ENCODE measurements around the gene SSNA1.
A peak's percentile ranks its signal among the peaks of the same experiment; 100 is the strongest.

SSNA1 gene, protein sequence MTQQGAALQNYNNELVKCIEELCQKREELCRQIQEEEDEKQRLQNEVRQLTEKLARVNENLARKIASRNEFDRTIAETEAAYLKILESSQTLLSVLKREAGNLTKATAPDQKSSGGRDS

DNA sequence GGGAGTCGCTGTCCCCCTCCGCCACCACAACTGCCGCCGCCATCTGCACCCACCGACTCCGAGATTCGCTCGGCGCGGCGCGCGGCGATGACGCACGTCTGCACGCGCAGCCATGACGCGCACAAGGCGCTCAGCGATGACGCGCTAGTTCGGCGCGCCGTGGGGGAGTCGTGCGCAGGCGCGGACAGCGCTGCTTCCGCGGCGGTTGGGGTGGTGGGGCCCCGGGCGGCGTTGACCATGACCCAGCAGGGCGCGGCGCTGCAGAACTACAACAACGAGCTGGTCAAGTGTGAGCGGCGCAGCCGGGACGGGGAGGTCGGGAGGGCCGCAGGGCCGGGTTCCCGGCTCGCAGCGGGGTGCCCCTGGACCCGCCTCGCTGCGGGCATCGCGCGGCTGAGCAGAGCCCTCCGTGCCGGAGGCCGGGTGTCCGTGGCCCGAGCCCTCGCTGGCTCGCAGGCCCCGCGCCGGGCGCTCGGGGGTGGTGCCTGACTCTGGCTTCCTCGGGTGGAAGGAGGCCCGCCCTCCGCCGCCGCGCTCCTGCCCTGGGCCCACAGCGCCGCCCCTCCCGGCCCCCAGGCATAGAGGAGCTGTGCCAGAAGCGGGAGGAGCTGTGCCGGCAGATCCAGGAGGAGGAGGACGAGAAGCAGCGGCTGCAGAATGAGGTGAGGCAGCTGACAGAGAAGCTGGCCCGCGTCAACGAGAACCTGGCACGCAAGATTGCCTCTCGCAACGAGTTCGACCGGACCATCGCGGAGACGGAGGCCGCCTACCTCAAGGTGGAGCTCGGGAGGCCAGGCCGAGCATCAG lies at the start of gene SSNA1, which contains the start of gene ANAPC2:
Gene SSNA1 (plus strand): TSS at position 187 of the 807 bp plus-strand sequence. CDS start 51 bp downstream, at position 238.
Gene ANAPC2 (minus strand): TSS at position 71 of the 807 bp plus-strand sequence. CDS start 28 bp downstream, at position 43.
- DNase-seq = peak; percentile 97

DNA sequence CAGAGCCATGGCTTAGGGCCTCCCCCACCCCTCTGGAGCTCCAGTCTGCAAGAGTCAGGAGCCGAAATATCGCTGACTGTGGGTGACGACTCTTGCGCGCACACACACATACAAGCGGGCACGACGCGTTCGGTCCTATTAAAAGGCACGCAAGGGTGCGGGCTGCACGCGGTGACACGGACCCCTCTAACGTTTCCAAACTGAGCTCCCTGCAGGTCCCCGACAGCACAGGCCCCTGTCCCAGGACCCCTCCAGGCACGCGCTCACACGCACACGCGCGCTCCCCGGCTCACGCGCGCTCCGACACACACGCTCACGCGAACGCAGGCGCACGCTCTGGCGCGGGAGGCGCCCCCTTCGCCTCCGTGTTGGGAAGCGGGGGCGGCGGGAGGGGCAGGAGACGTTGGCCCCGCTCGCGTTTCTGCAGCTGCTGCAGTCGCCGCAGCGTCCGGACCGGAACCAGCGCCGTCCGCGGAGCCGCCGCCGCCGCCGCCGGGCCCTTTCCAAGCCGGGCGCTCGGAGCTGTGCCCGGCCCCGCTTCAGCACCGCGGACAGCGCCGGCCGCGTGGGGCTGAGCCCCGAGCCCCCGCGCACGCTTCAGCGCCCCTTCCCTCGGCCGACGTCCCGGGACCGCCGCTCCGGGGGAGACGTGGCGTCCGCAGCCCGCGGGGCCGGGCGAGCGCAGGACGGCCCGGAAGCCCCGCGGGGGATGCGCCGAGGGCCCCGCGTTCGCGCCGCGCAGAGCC lies 49.6 kb upstream of the SSNA1 start, which contains the start of gene GRIN1:
Gene GRIN1 (plus strand): TSS at position 433 of the 746 bp plus-strand sequence. CDS start 333 bp downstream, outside the sequence.
- DNase-seq = peak; percentile 60

DNA sequence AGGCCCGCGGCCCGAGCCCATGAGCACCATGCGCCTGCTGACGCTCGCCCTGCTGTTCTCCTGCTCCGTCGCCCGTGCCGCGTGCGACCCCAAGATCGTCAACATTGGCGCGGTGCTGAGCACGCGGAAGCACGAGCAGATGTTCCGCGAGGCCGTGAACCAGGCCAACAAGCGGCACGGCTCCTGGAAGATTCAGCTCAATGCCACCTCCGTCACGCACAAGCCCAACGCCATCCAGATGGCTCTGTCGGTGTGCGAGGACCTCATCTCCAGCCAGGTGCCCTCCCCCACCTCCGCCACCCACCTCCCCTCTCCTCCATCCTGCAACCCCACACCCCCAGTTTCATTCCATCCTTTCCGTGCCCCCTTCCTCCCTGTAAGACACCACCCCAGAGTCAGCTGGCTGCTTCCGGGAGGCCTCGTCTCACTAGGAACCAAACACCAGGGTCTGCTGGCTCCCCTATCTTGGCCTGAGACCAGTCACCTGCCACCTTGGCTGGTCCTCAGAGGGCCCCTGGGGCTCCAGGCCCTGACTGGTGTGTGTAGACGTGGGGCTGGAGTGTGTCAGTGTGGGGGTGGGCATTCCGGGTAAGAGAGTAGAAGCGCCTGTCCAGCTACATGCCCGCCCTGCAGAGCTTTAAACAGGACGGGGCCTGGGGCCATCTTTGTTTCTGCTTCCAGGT lies 48.9 kb upstream of the SSNA1 start:
- peak; percentile 38 for DNase-seq

DNA sequence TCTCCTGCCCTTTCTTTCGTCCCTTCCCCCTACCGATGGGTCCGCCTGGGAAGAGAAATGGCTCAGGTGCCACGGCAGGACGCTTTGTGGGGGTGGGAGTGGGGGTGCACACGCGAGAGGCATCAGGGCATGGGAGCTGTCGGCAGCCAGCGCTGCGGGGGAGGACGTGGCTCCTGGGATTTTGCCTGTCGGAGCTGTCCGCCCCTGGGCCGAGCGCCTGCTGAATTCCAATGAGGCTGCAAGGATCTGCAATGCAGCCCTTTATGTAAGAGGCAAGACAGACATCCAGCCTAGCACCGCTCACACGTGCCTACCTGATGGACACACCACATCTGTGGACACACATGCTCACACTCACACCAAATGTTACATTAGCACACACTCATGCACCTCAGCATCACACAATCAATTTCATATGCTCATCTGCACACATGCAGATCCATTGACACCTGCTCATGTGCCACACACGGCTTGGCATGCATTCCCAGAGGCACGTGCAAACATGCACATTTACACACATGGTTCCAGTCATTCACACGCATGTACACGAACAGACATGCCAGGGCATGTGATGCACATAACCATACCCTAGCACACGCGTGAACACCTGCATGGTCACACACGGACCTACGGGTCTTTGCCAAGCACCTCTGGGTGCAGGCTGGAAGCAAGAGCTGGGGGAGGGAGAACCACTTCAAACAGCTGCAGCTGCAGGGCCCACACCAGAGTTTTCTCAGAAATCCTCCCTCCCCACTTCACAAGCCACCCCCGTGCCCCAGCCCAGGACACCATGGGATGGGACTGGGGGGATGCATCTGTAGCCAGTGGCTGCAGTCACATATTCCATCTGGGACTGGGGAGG lies 48.1 kb upstream of the SSNA1 start:
- no peak for DNase-seq

DNA sequence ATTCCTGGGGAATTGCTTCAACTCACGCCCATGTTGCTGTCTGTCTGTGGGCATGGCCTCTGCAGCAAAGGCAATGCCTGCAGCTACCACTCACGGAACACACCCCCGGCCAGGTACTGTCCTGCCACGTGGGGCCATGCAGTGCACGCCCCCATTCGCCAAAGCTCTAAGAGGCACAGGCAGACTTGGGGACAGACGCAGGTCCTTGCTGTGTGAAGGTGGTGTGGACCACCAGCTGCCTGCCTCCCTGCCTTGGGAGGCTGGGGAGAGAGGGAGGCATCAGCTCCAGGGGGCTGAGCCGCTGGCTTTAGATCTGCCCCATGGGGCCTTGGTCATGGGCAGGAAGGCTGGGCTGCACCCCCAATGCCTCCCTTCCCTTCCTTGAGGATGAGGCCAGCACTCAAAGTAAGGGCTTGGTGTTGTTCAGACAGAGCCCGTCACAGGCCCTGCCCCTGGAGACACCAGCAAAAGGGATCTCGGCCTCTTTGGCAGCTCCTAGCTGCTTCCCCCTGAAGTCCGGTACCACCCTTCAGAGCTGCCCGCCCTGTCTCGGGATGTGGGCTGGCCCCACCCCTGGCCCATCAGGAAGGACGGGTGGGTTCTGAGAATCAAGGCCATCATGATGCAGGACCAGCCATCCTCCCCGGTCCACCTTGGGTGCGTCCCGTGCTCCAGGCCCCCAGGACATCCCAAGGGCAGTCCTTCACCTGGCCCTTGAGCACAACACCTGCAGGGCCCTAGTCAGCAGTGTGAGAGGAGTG lies 47.2 kb upstream of the SSNA1 start:
- DNase-seq = no peak

DNA sequence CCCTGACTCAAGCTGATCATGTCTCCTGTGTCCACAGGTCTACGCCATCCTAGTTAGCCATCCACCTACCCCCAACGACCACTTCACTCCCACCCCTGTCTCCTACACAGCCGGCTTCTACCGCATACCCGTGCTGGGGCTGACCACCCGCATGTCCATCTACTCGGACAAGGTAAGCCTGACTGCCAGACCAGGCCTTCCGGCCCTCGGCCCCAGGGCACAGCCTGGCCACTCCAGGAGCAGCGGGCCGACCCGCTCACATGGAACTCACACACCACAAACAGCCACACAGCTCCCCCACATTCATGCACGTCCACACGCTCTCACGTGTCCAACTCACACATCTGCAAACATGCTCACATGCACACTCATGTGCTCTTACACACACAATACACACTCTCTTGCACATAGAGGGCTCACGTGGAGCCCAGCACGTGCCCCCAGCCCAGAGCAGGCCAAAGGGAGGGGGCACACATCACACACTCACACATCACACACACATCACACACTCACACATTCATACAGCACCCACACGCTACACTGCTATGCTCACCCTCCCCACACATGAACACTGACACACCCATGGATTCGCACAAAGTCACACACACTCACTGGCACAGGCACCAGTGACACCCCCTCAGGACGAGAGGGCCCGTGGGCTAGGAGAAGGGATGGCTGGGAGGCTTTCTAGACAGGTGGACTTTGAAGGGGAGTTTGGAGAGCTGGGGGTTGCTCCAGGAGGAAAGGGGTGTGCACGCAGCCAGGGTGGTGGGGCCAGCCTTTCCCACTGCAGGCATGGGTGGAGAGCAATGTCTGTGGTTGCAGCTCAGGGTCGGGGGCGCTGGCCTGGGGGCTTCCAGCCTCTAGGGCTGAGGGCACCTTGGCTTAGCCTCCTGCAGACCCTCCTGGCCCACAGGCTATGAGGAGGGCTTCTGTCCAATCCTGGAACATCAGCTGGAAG lies 46.2 kb upstream of the SSNA1 start:
- DNase-seq = no peak

DNA sequence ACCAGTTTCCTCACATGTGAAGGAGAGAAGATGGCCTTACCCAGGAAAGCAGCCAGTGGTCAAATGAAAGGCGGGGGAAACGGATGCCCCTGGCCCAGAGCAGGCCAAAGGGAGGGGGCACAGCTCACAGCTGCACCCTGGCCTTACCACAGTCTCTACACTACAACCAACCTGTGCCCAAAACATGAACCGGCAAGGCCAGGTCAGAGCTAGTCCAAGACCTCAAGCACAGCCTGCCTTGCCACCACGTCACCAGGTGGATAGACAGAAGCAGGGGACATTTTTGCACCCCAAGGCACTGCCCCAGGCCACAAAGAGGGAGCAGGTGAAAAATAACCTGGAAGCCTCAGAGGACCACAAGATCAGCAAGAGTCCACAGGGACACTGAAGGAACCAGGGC lies 45.0 kb upstream of the SSNA1 start:
- no peak for DNase-seq

DNA sequence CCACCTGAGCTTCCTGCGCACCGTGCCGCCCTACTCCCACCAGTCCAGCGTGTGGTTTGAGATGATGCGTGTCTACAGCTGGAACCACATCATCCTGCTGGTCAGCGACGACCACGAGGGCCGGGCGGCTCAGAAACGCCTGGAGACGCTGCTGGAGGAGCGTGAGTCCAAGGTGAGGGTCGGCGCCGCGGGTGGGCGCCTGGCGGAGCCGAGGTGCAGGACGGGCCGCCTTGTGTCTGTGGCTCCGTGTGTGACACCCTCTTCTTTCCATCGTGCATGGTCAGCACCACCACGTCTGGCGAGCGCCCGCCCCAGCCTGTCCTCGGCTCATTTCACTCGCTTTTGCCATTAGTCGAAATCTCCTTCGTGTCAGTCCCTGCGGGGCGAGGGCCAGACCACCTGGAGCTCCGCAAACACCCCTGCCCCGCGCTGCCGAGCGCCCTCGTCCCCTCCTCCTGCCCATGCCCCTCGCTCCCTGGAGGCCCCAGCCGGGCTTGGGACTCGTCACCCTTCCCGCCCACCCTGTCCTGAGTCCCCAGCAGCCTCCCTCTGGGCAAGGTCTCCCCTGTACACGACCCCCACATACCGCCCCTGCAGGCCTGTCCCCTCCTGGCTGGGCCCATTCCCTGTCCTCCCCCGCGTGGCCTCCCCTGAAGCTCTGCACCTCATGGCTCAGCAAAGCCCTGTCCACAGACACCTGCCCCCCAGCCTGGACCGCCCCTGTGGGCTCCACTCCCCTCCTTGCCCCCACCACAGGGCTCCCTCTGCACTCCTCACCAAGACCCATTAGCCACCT lies 42.5 kb upstream of the SSNA1 start:
- no peak for DNase-seq

DNA sequence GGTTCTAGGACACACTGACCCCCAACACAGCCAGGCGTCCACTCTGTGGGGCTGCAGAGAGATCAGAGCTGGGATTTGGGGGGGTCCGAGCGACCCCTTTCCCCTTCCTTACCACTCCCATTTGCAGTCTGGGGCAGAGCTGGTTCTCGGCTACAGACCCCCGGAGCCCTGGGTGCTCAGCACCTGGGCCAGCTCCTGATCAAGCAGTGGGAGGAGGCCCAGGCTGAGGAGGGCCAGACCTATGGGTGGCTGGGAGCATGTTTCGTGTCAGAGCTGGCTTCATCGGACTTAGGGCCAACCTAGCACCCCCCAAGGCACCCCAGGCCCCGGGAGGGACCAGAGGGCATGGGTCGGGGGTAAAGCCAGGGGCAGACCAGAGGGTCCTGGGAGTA lies 42.0 kb upstream of the SSNA1 start:
- no peak for DNase-seq

DNA sequence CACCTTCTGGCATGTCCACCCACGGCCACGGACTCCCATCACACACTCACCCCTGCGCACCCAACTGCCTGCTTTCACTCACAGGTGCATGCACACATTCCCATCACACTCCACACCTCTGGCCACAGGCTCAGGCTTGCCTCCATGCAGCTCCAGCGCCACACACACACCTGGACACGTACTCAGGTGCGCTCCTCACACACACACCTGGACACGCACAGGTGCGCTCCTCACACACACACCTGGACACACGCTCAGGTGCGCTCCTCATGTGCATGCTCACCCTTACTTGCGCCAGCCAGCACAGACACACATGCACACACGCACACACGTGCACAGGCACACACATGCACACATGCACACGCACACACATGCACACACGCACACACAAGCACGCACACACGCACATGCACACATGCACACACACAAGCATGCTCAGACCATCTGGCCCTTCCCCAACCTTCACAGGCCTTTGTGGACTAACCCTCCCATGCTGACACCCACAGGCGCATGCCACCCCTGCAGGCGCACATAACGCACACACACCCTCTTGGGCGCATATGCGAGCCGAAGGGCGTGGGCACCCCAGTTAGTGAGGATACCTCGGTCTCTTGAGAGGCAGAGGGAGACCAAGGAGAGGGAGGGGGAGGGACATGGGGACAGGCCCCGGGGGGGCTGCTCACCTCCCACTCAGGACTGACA lies 41.2 kb upstream of the SSNA1 start:
- no peak for DNase-seq

DNA sequence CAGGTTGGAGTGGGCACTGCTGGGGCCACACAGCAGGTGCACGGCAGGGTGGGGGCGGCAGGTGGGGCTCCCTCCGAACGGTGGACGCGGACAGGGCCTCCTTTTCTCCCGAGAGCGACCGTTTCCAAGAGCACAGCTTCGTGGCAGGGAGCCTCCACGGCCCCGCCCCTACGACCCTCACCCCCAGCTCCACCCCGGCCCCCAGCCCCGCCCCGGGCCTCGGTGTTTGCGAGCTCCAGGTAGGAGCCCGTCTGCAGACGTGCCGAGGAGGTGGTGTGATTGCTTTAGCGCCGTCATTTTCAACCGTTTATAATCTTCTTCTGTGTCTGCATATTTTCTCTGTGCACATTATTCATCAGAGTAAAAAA lies 40.7 kb upstream of the SSNA1 start:
- DNase-seq = no peak

DNA sequence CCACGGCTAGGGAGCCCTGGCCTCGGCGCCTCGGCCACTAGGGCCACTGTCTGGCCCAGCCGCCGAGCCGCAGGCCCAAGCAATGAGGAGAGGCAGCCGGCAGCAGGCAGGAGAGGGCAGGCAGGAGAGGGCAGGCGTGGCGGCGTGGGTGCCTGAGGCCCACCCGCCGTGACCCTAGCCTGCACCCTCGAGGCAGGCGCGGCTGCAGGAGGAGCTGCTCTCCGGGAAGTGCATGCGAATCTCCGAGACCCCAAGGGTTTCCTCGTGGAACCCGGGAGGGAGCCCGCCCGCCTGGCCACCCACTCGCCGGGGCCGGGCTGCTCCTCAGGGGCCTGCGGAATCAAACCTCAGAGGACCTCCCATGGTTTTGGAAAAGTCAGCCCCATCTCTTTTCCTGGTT lies 40.2 kb upstream of the SSNA1 start:
- no peak for DNase-seq

DNA sequence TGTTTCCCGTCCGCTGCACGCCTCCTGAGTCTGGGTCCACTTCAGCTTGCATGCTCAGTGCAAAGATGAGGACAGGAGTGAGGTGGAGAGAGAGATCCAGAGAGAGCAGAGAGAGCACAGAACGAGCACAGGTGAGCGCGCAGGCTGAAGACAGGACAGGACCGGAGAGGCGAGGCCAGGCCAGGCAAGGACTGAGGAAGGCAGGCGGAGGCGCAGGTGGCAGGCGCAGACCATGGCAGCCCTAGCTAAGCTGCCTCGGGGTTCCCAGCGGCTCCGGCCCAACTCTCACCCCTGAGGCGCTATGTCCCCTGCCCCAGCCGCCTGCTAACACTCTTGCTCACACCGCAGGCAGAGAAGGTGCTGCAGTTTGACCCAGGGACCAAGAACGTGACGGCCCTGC lies 39.8 kb upstream of the SSNA1 start:
- no peak for DNase-seq

DNA sequence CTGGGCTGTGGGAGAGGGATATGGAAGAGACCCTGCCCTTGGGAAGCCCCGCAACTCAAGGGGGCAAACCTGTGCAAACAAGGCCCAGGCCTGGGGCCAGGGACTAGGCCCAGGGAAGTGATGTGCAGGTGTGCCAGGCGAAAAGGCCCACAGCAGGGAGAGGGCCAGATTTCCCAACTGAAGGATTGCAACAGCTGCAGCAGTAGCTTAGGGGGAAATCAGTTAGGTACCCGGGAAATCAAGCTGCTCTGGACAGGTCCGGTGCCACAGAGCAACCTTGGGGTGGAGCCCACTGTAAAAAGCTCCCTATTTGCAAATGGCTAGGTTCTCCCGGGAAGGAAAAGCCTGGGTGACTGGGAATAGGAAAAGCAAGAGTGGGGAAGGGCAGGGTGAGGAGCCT lies 39.1 kb upstream of the SSNA1 start:
- no peak for DNase-seq

DNA sequence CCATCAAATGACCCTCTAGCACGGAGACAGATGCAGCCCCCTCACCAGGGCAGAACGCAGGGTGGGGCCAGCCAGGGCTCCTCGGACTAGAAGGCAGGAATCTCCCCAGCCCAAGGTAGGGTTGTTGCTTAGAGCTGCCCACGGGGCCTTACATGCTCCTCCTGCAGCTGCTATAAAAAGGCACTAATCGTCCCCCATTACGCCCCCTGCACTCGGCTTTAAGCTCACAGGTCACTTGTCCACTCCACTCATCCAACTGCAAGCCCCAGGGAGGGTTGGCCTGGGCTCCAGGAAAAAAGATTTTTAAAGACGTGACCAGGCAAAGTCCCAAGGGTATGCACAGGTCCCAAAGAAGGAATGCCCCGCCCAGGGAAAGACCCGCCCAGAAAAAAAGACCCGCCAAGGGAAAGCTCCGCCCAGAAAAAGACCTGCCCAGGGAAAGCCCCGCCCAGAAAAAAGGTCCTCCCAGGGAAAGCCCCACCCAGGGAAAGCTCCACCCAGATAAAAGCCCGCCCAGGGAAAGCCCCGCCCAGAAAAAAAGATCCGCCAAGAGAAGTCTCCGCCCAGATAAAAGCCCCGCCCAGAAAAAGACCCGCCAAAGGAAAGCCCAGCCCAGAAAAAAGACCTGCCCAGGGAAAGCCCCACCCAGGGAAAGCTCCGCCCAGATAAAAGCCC lies 38.4 kb upstream of the SSNA1 start:
- peak; percentile 93 for DNase-seq

DNA sequence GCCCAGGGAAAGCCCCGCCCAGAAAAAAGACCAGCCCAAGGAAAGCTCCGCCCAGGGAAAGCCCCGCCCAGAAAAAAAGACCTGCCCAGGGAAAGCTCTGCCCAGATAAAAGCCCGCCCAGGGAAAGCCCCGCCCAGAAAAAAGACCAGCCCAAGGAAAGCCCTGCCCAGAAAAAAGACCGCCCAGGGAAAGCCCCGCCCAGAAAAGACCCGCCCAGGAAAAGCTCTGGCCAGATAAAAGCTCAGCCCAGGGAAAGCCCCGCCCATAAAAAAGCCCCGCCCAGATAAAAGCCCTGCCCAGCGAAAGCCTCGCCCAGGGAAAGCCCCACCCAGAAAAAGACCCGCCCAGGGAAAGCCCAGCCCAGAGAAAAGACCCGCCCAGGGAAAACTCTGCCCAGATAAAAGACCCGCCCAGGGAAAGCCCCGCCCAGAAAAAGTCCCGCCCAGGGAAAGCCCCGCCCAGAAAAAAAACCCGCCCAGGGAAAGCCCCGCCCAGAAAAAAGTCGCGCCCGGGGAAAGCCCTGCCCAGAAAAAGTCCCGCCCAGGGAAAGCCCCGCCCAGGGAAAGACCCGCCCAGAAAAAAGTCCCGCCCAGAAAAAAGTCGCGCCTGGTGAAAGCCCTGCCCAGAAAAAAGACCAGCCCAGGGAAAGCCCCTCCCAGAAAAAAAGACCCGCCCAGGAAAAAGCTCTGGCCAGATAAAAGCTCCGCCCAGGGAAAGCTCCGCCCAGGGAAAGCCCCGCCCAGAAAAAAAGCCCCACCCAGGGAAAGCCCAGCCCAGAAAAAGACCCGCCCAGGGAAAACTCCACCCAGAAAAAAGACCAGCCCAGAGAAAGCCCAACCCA lies 37.6 kb upstream of the SSNA1 start:
- peak; percentile 93 for DNase-seq

DNA sequence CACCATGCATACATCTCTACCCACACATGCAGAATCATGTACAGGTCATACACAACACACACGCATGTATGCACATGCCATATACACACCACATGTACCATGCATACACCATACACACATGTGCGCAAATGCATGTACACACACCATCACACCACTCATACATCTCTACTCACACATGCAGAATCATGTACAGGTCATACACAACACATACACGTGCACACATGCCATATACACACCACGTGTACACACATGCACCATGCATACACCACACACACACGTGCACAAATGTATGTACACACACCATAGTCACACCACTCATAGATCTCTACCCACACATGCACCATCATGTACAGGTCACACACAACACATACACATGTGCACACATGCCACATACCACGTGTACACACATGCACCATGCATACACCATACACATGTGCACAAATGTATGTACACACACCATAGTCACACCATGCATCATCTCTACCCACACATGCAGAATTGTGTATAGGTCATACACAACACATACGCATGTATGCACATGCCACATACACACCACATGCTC lies 35.6 kb upstream of the SSNA1 start:
- DNase-seq = no peak

Data from NCI-H69 (cell line).